Hematopoietic multipotent progenitor cell treated with erythropoietin and hydrocortisone succinate and interleukin-3 and kit ligand, for 6 days (in vitro differentiated cells): Measurements from ENCODE around the gene CGB7.
"Not testable (repeated sequence)": the region's sequence is repeated elsewhere in the genome, so short reads cannot be mapped to it uniquely, and the experiment has no call there.

Experiments used
- DNase-seq: peaks from one replicate; pipeline ENCODE4 v3.0.0-alpha.2; 2015

CGB7 gene

DNA sequence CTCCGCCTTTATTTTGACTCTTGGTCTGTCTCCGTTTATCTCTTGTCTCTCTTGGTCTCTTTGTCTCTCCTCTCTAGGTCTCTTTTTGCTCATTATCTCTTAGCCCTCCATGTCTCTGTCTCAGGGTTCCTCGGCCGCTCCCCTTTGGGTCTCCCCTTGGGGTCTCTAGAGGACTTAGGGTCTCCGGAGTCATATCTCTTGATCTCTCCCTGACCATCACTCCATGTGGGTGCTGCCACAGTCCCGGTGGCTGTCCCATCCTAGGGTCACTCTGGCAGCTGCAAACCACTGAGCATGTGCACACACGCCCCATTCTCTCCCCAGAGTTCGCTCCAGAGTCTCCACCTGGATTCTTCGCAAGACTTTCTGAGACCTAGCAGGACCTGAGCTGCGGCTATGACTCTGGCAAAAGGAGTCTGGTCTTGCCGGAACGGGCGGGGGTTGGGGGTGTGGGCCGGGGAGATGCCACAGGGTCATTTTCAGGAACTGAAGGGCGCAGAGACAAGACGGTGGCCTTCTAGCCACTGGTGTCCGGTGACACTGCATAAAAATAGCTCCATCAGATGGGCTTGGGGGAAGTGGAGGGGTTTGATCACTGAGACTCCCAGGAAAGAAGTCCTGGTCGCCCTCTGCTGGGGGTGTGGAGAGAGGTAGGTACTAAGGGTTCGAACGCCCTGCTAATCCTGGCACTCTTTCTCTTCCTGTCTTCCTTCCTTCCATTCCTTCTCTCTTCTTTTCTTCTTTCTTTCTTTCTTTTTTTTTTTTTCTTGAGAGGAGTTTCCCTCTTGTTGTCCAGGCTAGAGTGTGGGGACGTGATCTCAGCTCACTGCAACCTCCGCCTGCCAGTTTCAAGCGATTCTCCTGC is 16.2 kb upstream of the CGB7 start:
- peak; percentile 61 for DNase-seq

- DNase-seq: no peak
Measured at GRCh38 chr19:49071860-49072547, 14.5 kb upstream of the CGB7 start.

- no peak for DNase-seq
Measured at GRCh38 chr19:49070416-49070815, 12.9 kb upstream of the CGB7 start.

GRCh38 chr19:49069026-49069425 is 11.5 kb upstream of the CGB7 start:
- no peak for DNase-seq

- no peak for DNase-seq
Measured at GRCh38 chr19:49067554-49067953, 10.0 kb upstream of the CGB7 start.

DNA sequence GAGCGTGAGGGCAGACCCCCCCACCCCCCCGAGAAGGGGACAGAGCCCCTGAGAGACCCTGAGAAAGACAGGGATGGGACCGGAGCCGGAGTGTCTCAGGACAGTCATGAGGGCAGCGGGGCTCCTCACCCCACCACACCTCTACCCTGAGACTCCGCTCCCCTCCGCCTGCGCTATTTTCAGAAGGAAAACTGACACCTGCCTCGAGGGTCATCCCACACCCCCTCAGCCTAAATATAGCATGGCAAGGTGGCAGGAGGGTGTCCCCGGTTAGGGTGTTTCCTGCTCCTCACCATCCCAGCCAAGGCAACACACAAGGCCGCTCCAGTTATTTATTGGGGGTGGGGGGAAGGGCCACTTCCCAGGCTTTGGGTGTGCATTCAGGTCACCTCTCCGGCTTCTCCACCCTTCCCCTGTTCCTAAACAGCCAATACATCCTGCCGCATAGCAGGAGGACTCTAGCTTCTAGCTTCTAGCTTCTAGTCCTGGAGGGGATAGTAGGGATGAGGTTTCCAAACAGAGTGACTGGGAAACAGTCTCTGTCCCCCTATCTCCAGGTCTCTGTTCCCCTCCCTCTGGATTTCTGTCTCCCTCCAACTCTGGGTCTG is 8.5 kb upstream of the CGB7 start:
- DNase-seq: no peak

DNA sequence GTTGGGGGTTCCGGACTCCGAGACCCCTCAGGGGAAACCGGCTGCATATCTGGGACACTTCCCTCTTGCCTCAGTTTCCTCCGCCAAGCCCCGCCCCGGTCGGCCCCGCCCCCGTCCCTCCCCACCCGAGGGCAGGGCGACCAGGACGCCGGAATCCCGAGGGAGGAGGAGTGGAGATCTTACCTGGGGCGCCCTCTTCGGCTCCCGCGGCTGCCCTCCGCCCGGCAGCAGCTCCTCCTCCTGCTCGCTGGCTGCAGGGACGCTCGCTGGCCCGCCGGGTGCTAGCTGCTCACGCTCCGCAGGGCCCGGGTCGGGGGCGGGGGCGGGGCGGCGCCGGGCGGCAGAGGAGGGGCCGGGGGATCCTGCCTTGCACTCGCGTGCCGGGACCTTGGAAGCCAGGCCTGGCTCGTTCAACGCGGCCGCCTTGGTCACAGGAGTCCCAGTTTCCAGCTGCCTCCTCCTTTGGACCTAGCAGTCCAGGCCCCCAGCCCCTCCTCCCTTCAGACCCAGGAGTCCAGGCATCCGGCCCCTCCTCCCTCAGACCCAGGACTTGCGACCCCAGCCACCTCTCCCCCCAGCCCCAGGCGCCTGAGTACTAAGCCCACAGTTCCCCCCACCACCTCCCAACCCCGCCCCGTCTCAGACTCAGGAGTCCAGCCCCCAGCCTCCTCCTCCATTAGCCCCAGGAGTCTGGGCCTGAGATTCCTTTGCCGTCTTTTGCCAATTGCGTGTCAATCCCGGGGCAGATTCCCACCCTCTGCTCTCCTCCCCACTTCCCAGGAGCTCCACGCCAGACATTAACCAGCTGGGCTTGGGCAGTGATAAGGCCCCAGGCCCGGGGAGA is 7.4 kb upstream of the CGB7 start, which contains the start of gene NTF4:
NTF4 (minus strand) TSS at position 51 of the 844 bp plus-strand sequence. CDS start 2,821 bp downstream, outside the sequence.
- DNase-seq: no peak

GRCh38 chr19:49064029-49064629 is 6.6 kb upstream of the CGB7 start:
- no peak for DNase-seq

GRCh38 chr19:49061445-49061844 is 3.9 kb upstream of the CGB7 start:
- no peak for DNase-seq

DNA sequence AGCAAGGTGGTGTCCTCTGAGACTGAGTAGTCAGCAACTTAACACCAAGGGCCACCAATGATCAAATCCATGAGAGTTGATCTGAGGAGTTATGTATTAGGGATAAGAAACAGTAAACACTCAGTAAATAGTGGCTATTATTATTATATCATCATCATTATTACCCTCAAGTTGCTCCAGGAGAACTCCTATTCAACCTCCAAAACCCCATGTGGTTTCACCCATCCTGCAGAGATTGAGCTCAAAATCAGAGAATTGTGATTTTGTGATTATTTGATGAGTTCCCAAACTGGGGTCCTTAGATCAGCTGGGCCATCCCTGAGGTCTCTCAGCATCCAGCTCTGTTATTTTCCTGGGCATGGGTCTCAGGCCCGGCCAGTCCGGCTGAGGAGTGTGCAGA is 3.5 kb upstream of the CGB7 start:
- no peak for DNase-seq

DNA sequence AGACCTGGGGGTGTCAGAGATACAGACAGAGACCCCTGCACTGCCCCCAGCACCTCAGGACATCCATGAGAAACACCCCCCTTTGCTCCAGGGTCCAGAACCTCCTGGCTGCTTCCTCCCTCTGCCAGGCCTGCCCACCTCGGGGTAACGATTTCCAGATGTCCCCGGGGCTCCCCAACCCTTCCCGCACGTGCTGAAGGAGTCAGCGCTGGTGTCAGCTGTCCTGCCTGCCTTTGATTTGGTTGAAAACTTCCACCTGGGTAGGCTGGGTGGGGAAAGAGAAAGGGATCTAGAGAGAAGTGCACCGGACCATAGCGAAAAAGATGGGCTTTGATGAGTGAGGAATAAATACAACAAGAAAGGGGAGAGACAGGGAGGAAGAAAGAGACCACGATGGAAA is 1.5 kb upstream of the CGB7 start:
- no peak for DNase-seq

GRCh38 chr19:49058562-49058961 is 1.0 kb upstream of the CGB7 start:
- peak; percentile 25 for DNase-seq

- DNase-seq: not testable (repeated sequence)
Measured at GRCh38 chr19:49056902-49057596, 500 bp downstream of the CGB7 start.

- peak; percentile 60 for DNase-seq
Measured at GRCh38 chr19:49056101-49056901, 1.2 kb downstream of the CGB7 start.

GRCh38 chr19:49050376-49051033 is 7.0 kb downstream of the CGB7 start:
- not testable (repeated sequence) for DNase-seq

GRCh38 chr19:49049834-49050233 is 7.7 kb downstream of the CGB7 start:
- not testable (repeated sequence) for DNase-seq

GRCh38 chr19:49049011-49049410 is 8.5 kb downstream of the CGB7 start, which contains the start of gene CGB8:
CGB8 (minus strand) TSS chr19:49049111; CDS start chr19:49048739, 372 bp downstream.
- not testable (repeated sequence) for DNase-seq

- DNase-seq: not testable (repeated sequence)
Measured at GRCh38 chr19:49043548-49043947, 14.0 kb downstream of the CGB7 start, which contains the start of gene CGB5. CGB5 (plus strand) TSS chr19:49043848; CDS start chr19:49044210, 362 bp downstream.

DNA sequence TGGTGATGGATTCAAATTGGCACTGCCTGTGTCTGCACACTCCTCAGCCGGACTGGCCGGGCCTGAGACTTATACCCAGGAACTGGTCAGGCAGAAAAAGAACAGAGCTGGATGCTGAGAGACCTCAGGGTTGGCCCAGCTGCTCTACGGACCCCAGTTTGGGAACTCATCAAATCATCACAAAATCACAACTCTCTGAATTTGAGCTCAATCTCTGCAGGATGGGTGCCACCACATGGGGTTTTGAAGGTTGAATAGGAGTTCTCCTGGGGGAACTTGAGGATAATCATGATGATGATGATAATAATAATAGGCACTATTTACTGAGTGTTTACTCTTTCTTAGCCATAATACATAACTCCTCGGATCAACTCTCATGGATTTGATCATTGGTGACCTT is 14.9 kb downstream of the CGB7 start:
- not testable (repeated sequence) for DNase-seq

- no peak for DNase-seq
Measured at GRCh38 chr19:49042177-49042576, 15.4 kb downstream of the CGB7 start.
